Cardiac muscle cell (in vitro differentiated cells and primary cell): ENCODE results near the gene CHST11. TPM values are rescaled to one million over a fixed set of nuclear protein-coding genes. Genes with fewer than 3 reads are reported as not detected.
A peak's percentile ranks its signal among the peaks of the same experiment; 100 is the strongest.

Experiments
- DNase-seq, 2 donors: peaks; one replicate each; pipeline versions ENCODE4 v3.0.0 to v3.0.0-alpha.2; 2010 to 2017; ENCODE audit warnings: low read depth in 1 of 2, low spot score in 1 of 2
- H3K27ac ChIP-seq: fragments of 200-600 bp; sonication (generic); 2 replicates; pipeline ENCODE4 v1.5.1; 2016
- H3K27me3 ChIP-seq: fragments of 200-600 bp; sonication (generic); 2 replicates; pipeline ENCODE4 v1.6.0; 2016; ENCODE audit warnings: control low read depth
- H3K36me3 ChIP-seq: fragments of 200-600 bp; sonication (generic); 2 replicates; pipeline ENCODE4 v1.5.1; 2016; ENCODE audit warnings: control low read depth
- H3K4me1 ChIP-seq: fragments of 200-600 bp; sonication (generic); 2 replicates; pipeline ENCODE4 v1.8.1; 2017; ENCODE audit warnings: low read depth, mild to moderate bottlenecking, mixed run types
- H3K4me3 ChIP-seq: fragments of 200-600 bp; sonication (generic); 2 replicates; pipeline ENCODE4 v1.5.1; 2016; ENCODE audit warnings: mild to moderate bottlenecking
- H3K9me3 ChIP-seq: fragments of 200-600 bp; sonication (generic); 2 replicates; pipeline ENCODE4 v1.5.1; 2017; ENCODE audit warnings: low read depth, mild to moderate bottlenecking, control low read depth
- CTCF ChIP-seq: IDR thresholded peaks from 2 replicates; pipeline ENCODE4 v1.5.1; 2012; ENCODE audit warnings: low read depth, mild to moderate bottlenecking, low read length
- polyA plus RNA-seq: library from polyadenylated mRNA; unstranded; fragments of >200 nt; fragmentation: Nextera tagmentation; extraction: Ambion mirVana; gene quantifications from 2 replicates; pipeline ENCODE4 v1.2.1, GENCODE V29; 2016
- total RNA-seq: library from RNA; depleted of rRNA; stranded (reverse); fragments of >200 nt; gene quantifications from 2 replicates; pipeline ENCODE4 v1.2.3, GENCODE V29; 2016

The CHST11 gene
- total and polyA plus RNA-seq, 2 experiments from 2014 or later, result 24.2 to 39.8 TPM

- H3K9me3 ChIP-seq, result no peaks in the 10 kb centered on the region
- H3K36me3 ChIP-seq, result no peaks in the 10 kb centered on the region
- H3K4me1 ChIP-seq, result peaks cover 34% of the 10 kb centered on the region
- TF ChIP-seq CTCF, result no peak
- no peak overlapping the region for H3K4me3 ChIP-seq
- peak in 1 of 2 donors; percentile 77 for DNase-seq
- no peaks in the 10 kb centered on the region for H3K27me3 ChIP-seq
- H3K27ac ChIP-seq, result peak overlapping the region; percentile 67
These were observed 63.6 kb downstream of the CHST11 start for GRCh38 chr12:104520242-104520900.

GRCh38 chr12:104521731-104522130 is 65.0 kb downstream of the CHST11 start:
- Histone ChIP-seq H3K36me3 (no peaks in the 10 kb centered on the region), H3K27ac (peak overlapping the region; percentile 67)

GRCh38 chr12:104522985-104523722 is 66.4 kb downstream of the CHST11 start:
- Histone ChIP-seq H3K36me3 (no peaks in the 10 kb centered on the region), H3K27me3 (no peaks in the 10 kb centered on the region), H3K4me1 (peaks cover 51% of the 10 kb centered on the region), H3K27ac (peak overlapping the region; percentile 32), H3K4me3 (no peak overlapping the region), H3K9me3 (no peaks in the 10 kb centered on the region)
- DNase-seq, result no peak
- TF ChIP-seq CTCF, result no peak

More at GRCh38 chr12:104521731-104522130, 65.0 kb downstream of the CHST11 start:
- peaks cover 46% of the 10 kb centered on the region for H3K4me1 ChIP-seq
- no peaks in the 10 kb centered on the region for H3K9me3 ChIP-seq
- DNase-seq, result peak in 1 of 2 donors; percentile 46
- no peaks in the 10 kb centered on the region for H3K27me3 ChIP-seq
- TF ChIP-seq CTCF, result no peak
- no peak overlapping the region for H3K4me3 ChIP-seq

GRCh38 chr12:104524034-104524832 is 67.5 kb downstream of the CHST11 start:
- Histone ChIP-seq H3K27ac (peak overlapping the region; percentile 32), H3K4me3 (no peak overlapping the region), H3K36me3 (no peaks in the 10 kb centered on the region), H3K4me1 (peaks cover 59% of the 10 kb centered on the region), H3K27me3 (no peaks in the 10 kb centered on the region), H3K9me3 (no peaks in the 10 kb centered on the region)
- peak in 1 of 2 donors; percentile 30 for DNase-seq
- TF ChIP-seq CTCF, result no peak

GRCh38 chr12:104526320-104526719 is 69.6 kb downstream of the CHST11 start:
- Histone ChIP-seq H3K9me3 (no peaks in the 10 kb centered on the region), H3K27ac (peak overlapping the region; percentile 71), H3K36me3 (no peaks in the 10 kb centered on the region), H3K4me3 (no peak overlapping the region), H3K27me3 (no peaks in the 10 kb centered on the region), H3K4me1 (peaks cover 49% of the 10 kb centered on the region)
- peak in 1 of 2 donors; percentile 35 for DNase-seq
- no peak for TF ChIP-seq CTCF
